Measurements from ENCODE around the gene ENKD1.

The ENKD1 gene

DNA sequence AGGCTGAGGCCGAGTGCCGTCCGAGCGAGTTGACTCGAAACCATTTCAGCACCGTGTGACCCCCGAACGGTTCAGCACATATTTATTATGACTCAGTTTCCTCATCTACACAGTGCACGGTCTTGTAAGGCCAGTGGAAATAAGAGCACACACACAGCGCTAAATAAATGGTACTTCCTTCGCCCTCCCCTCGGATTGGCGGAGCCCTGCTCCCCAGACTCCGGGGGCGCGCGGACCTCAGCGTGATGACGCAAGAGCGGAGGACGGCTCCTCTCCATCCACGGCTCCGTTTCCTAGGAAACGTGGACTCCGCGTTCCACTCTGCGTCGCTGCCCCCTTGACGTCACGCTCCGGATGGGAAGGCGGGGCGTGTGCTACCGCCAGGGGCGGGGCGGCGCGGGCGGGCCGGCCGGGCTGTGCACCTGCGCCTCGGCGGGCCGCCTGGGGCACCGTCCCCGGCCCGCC is 6.0 kb downstream of the ENKD1 start, which contains the start of gene PARD6A:
Gene PARD6A, plus strand, starts transcription at position 397 of the 465 bp plus-strand sequence. CDS start 79 bp downstream, outside the sequence.
- TF ChIP-seq, protein P1, sequence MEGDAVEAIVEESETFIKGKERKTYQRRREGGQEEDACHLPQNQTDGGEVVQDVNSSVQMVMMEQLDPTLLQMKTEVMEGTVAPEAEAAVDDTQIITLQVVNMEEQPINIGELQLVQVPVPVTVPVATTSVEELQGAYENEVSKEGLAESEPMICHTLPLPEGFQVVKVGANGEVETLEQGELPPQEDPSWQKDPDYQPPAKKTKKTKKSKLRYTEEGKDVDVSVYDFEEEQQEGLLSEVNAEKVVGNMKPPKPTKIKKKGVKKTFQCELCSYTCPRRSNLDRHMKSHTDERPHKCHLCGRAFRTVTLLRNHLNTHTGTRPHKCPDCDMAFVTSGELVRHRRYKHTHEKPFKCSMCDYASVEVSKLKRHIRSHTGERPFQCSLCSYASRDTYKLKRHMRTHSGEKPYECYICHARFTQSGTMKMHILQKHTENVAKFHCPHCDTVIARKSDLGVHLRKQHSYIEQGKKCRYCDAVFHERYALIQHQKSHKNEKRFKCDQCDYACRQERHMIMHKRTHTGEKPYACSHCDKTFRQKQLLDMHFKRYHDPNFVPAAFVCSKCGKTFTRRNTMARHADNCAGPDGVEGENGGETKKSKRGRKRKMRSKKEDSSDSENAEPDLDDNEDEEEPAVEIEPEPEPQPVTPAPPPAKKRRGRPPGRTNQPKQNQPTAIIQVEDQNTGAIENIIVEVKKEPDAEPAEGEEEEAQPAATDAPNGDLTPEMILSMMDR (IDR thresholded peaks at IDR 0.05; ENCODE audit: insufficient read depth, low read depth, low read length, missing control alignments): no peak
- DNase-seq (ENCODE audit: low read depth): peak; percentile 91
- peak within 1 kb of the TSS; percentile 93 for H3K4me3 ChIP-seq (ENCODE audit: low read length)

DNA sequence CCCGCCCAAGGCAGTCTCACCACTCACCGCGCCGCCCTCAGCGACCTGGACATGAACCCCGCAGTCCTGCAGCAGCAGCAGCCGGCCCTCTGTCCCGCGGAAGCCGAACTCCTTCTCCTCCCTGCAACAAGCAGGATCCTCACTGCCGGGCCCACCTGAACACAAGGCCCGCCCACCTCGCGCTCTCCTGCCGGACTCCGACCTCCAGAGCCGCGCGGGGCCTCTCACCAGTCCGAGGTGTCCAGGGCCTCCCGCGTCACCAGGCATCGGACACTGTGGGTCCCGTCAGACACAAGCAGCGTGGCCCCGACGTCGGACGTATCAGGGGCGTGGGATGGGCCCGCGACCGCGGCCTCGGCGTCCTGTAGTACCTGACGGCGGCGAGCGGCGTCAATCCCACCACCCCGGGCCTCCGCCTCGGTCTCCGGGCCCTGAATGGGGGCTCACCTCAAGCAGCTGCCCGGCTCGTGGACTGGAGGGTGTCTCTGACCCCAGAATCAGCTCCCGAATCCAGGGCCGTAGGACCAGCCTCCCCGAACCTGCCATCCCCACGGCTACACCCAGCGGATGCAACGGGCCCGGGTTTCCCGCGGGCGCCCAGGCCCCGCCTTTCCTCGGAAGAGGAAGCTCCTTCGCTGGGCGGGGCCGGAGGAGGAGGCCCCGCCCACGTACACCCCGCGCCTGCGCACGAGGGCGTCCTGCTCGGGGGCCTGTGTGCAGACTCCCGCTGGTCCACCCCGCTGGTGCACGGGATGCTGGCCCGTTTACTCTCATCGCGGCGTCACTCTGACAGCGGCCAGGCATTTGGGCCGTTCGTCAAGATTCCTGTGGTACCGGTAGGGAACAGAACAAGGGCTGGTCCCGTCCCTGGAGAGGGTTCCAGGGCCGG is 6.6 kb downstream of the ENKD1 start, which contains the start of gene ACD:
Gene ACD, minus strand, starts transcription at position 586 of the 889 bp plus-strand sequence. Its CDS starts 40 bp downstream, at position 546.
- peak within 1 kb of the TSS; percentile 93 for H3K4me3 ChIP-seq (ENCODE audit: low read length)
- peak; percentile 91 for DNase-seq (ENCODE audit: low read depth)
- TF ChIP-seq, protein P1 (IDR thresholded peaks at IDR 0.05; ENCODE audit: insufficient read depth, low read depth, low read length, missing control alignments): no peak

DNA sequence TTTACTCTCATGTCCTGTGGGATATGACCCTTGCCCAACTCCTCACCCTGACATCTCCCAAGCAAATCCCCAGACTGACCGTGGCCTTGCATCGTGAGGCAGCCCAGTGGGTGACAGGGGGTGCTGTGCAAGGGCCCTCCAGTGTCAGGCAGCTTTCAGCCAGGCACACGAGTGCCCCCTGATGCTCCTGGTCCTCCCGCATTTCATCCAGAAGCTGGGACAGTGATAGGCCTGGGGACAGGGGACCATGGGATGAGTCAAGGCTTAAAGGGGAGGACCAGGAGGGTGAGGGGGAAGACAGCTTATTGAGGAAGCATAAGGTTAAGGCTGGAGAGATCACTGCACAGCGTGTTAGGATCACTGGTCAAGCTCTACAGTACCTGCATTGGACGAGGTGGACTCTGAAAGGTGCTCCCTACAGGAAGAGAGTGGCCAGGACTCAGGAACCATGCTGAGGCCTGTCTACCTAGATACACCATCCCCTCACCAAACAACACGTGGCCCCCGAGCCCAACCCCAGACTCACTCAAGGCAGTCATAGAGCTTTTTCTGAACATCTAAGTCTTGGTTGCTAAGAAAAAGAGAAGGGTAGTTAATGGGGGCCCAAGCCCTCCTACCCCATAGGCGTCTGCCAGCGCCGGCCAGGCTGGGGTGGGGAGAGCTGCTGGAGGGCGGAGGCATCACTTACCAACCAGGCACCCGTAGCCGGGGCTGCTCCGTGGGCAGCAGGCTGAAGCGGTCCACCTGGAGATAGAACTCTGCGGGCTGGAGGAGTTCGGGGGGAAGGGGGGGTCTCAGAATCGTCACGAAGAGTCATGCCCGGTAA is 7.5 kb downstream of the ENKD1 start:
- H3K4me3 ChIP-seq (ENCODE audit: low read length): peak overlapping the region; percentile 93
- TF ChIP-seq, protein P1 (IDR thresholded peaks at IDR 0.05; ENCODE audit: insufficient read depth, low read depth, low read length, missing control alignments): no peak
- DNase-seq (ENCODE audit: low read depth): no peak

DNA sequence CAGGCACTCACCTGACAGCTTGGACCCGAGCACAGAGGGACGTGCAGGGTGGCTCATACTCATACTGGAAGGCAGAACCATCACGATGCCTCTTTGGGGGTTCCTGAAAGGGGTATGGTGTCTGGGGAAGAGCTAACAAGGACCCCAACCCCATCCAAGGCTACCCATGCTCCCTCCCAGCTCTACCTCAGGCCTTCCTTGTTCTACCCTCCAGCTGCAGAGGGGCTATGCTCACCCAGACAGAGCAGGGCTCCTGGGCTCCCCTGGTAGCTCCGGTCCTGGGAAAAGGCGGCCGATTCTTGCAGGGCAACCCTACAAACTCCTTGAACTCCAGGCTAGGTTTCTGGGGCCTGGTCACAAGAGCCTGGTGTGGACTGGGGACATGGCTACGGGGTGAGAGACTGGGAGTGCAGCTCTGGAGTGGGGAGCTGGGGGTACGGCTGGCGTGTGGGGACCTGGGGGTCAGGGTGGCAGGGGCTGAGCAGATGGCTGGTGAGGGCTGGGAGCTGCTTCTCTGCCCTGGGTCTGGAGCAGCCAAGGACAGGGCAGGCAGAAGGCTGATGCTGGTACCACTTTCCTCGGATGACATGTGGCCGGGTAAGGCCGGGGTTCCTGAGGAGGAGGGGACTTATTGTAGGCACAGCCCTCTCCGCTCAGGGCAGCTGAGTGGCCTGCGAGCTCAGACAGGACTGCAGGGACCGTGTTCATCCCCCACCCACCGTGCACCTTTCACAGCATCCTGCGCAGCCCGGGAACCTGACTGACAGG is 8.6 kb downstream of the ENKD1 start:
- TF ChIP-seq, protein P1 (IDR thresholded peaks at IDR 0.05; ENCODE audit: insufficient read depth, low read depth, low read length, missing control alignments): no peak

DNA sequence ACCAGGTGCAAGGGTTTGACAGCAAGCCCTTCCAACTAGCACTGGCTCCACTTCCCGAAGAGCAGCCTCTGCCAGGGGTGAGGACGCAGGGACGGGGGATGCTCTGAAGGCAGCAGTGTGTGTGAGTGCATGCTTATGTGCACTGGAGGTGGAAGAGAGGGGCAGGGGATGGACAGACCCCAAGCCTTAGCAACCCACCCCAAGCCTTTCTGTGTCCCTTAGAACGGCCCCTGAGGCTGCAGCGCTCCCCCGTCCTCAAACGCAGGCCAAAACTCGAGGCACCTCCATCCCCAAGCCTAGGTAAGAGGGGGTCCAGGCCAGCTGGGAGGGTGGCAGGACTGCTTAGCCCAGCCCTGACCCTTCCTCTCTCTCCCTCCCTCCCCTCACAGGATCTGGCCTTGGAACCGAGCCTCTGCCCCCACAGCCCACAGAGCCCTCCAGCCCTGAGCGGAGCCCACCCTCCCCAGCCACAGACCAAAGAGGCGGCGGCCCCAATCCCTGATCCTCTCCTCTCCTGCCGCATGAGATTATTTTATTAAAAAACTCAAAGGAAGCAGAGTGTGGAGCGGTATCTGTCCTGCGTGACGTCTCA is 9.4 kb downstream of the ENKD1 start:
- TF ChIP-seq, protein P1 (IDR thresholded peaks at IDR 0.05; ENCODE audit: insufficient read depth, low read depth, low read length, missing control alignments): no peak
- DNase-seq (ENCODE audit: low read depth): no peak
- no peak overlapping the region for H3K4me3 ChIP-seq (ENCODE audit: low read length)

More for the DNA sequence above, 8.6 kb downstream of the ENKD1 start:
- no peak overlapping the region for H3K4me3 ChIP-seq (ENCODE audit: low read length)
- DNase-seq (ENCODE audit: low read depth): no peak

Measured in epithelial cell of esophagus (primary cell).